Measurements from ENCODE around the gene CRCP. TPM values are rescaled to one million over a fixed set of nuclear protein-coding genes. Genes with fewer than 3 reads are reported as not detected.

Gene CRCP
- total RNA-seq, 2 experiments from 2014 or later: 25.5 to 25.9 TPM

DNA sequence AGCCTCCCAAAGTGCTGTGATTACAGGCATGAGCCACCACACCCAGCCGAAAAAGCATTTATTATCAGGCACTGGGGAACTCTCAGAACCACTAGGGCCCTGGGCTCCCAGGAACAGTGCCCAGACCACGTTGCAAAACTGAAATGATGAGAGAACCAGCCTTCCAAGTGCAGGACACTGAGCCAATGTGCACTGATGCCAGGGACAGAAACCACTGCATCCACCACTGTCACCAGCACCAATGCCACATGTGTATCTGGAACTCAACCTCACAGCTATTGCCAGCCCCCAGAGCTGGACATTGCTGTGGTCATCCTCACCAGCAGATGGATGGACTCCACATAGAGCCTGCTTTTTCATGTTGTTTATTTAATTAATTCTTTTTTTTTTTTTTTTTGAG lies 62.3 kb downstream of the CRCP start:
- intact Hi-C loops (cut with micrococcal nuclease): no loop called here
- CTCF ChIA-PET: no interaction called here

GRCh38 chr7:66178258-66178657 lies 63.6 kb downstream of the CRCP start:
- peaks cover under 1% of the 10 kb centered on the region for H3K4me1 Mint-ChIP-seq (ENCODE audit: low read depth)

More for the DNA sequence above, 62.3 kb downstream of the CRCP start:
- POLR2A ChIA-PET: interaction anchor here (0.6 kb wide), 1 partner anchor 701 kb away, joined by 4 read pairs; no protein-coding TSS in a partner anchor
- no peak for ATAC-seq
- H3K9me3 Mint-ChIP-seq: no peaks in the 10 kb centered on the region
- DNase-seq: no peak
- no peaks in the 10 kb centered on the region for H3K27me3 Mint-ChIP-seq
- H3K4me3 Mint-ChIP-seq: no peak overlapping the region
- H3K36me3 Mint-ChIP-seq (ENCODE audit: low read depth): no peaks in the 10 kb centered on the region
- no peak overlapping the region for H3K27ac Mint-ChIP-seq
- TF ChIP-seq CTCF (IDR thresholded peaks at IDR 0.05): no peak
- peaks cover 5% of the 10 kb centered on the region for H3K4me1 Mint-ChIP-seq (ENCODE audit: low read depth)

GRCh38 chr7:66181329-66181728 lies 66.7 kb downstream of the CRCP start:
- no peak for ATAC-seq
- Mint-ChIP-seq H3K27me3 (no peaks in the 10 kb centered on the region), H3K9me3 (no peaks in the 10 kb centered on the region), H3K4me1 (ENCODE audit: low read depth) (no peaks in the 10 kb centered on the region), H3K36me3 (ENCODE audit: low read depth) (no peaks in the 10 kb centered on the region), H3K4me3 (no peak overlapping the region), H3K27ac (no peak overlapping the region)
- no peak for TF ChIP-seq CTCF (IDR thresholded peaks at IDR 0.05)
- ChIA-PET CTCF (no interaction called here), POLR2A (no interaction called here)
- intact Hi-C loops (cut with micrococcal nuclease): no loop called here
- DNase-seq: no peak

More at GRCh38 chr7:66178258-66178657, 63.6 kb downstream of the CRCP start:
- CTCF ChIA-PET: no interaction called here
- no peak overlapping the region for H3K27ac Mint-ChIP-seq
- no peaks in the 10 kb centered on the region for H3K9me3 Mint-ChIP-seq
- no peak overlapping the region for H3K4me3 Mint-ChIP-seq
- ATAC-seq: no peak
- no peak for TF ChIP-seq CTCF (IDR thresholded peaks at IDR 0.05)
- no peaks in the 10 kb centered on the region for H3K27me3 Mint-ChIP-seq
- intact Hi-C loops (cut with micrococcal nuclease): no loop called here
- H3K36me3 Mint-ChIP-seq (ENCODE audit: low read depth): no peaks in the 10 kb centered on the region
- POLR2A ChIA-PET: no interaction called here
- DNase-seq: no peak

- TF ChIP-seq CTCF (IDR thresholded peaks at IDR 0.05): no peak
- no peak for DNase-seq
- Mint-ChIP-seq H3K27me3 (no peaks in the 10 kb centered on the region), H3K9me3 (no peaks in the 10 kb centered on the region), H3K27ac (no peak overlapping the region), H3K36me3 (ENCODE audit: low read depth) (no peaks in the 10 kb centered on the region), H3K4me3 (no peak overlapping the region), H3K4me1 (ENCODE audit: low read depth) (no peaks in the 10 kb centered on the region)
- no peak for ATAC-seq
- intact Hi-C loops (cut with micrococcal nuclease): no loop called here
- CTCF ChIA-PET: no interaction called here
- POLR2A ChIA-PET: no interaction called here
Measured at GRCh38 chr7:66181845-66182244, 67.2 kb downstream of the CRCP start.

GRCh38 chr7:66182920-66183319 lies 68.3 kb downstream of the CRCP start:
- no peaks in the 10 kb centered on the region for H3K9me3 Mint-ChIP-seq
- H3K27ac Mint-ChIP-seq: no peak overlapping the region
- no peaks in the 10 kb centered on the region for H3K27me3 Mint-ChIP-seq
- intact Hi-C loops (cut with micrococcal nuclease): no loop called here
- H3K36me3 Mint-ChIP-seq (ENCODE audit: low read depth): no peaks in the 10 kb centered on the region
- ATAC-seq (no peak), DNase-seq (no peak)
- POLR2A ChIA-PET: no interaction called here
- H3K4me1 Mint-ChIP-seq (ENCODE audit: low read depth): no peaks in the 10 kb centered on the region
- no peak overlapping the region for H3K4me3 Mint-ChIP-seq
- CTCF ChIA-PET: no interaction called here
- TF ChIP-seq CTCF (IDR thresholded peaks at IDR 0.05): no peak

Measured in activated CD8-positive, alpha-beta T cell treated with anti-CD3 and anti-CD28 coated beads for 36 hours (primary cell).